ENCODE results near the gene HID1.

Gene HID1

DNA sequence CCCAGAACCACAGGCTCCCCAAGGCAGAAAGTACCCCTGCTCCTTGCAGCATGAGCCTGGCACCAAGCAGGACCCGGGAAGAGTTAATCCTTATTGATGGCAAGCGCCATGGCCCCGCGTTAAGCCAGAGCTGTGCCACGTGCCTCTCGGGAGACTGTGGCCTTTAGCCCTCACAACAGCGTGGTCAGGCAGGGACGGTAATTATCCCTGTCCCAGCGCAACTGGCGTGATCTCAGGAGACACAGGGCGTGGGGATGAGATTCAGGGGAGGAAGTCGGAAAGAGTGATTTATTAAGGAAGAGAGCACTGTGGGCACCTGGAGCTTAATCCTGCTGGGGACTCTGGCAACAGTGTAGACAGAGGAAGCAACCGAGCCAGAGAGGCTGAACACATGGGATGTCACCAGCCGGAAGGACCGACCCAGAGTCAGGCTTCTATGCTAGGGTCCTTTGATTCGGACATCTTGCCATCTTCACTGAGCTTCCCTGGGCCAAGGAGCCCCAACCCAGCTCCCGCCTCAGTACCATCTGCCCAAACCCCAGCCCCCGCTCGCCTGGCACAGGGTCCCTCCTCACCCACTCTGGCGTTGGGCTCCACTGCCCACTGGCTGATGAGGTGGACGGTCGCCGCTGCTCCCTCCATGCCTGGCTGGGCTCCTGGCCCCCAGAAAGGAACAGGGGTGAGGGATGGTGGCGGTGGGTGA, 20.0 kb downstream of the HID1 start:
- no peak overlapping the region for H3K4me3 ChIP-seq (ENCODE audit: low read depth, low read length)
- no peak for TF ChIP-seq CTCF (IDR thresholded peaks at IDR 0.05; ENCODE audit: borderline replicate concordance, insufficient read depth, low read depth, low read length)

DNA sequence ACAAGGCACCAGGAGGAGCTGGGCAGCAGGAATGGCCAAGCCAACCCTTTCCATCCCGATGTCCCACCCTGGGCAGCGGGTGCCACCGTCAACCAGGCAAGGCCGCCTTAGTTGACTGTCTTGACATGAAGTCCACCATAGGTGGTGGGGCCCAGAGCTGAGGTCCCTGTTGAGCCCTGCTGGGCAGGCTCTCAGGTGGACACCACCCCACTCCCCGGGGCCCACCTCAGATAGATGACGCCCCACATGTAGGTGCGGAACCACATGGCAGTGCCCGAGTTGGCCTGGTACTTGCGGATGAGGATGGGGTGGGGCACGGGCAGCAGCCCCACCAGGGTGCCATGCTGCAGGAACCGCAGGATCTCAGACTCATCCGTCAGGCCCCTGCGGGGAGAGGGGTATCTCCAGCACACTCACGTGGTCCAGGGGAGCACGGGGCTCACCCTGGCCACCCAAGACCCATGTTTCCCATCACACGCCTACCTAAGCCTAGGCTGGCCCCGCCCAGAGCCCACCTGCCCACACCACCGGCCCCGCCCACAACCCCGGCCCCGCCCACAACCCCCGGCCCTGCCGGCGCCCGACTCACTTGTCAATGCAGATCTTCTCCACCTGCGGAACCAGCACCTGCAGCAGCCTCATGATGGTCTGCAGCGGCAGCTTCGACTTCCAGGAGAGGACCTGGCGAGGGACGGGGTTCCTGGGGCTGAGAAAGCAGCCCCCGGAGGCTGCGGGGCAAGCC, 20.7 kb downstream of the HID1 start:
- no peak for TF ChIP-seq CTCF (IDR thresholded peaks at IDR 0.05; ENCODE audit: borderline replicate concordance, insufficient read depth, low read depth, low read length)
- no peak overlapping the region for H3K4me3 ChIP-seq (ENCODE audit: low read depth, low read length)

GRCh38 chr17:74951065-74951464, 21.5 kb downstream of the HID1 start:
- no peak for TF ChIP-seq CTCF (IDR thresholded peaks at IDR 0.05; ENCODE audit: borderline replicate concordance, insufficient read depth, low read depth, low read length)
- no peak overlapping the region for H3K4me3 ChIP-seq (ENCODE audit: low read depth, low read length)

DNA sequence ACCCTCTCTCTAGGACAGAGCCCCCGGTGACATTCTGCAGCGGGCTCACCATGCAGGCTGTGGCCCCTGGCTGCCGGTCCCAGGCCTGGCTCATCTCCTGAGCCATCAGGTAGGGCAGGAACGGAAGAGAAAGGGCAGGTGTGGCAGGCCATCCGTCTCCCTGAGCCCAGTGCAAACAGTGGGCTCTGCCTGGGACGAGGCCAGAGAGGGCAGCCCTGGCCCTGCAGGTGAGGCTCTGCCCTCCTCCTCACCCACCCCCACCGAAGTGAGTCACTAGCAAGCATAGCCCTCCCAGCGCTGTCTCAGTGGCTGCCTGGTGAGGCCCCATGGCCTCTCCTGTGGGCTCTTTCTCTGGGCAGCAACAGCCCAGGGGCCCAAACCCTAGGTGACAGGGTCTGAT, 22.4 kb downstream of the HID1 start:
- H3K4me3 ChIP-seq (ENCODE audit: low read depth, low read length): no peak overlapping the region
- TF ChIP-seq CTCF (IDR thresholded peaks at IDR 0.05; ENCODE audit: borderline replicate concordance, insufficient read depth, low read depth, low read length): no peak

DNA sequence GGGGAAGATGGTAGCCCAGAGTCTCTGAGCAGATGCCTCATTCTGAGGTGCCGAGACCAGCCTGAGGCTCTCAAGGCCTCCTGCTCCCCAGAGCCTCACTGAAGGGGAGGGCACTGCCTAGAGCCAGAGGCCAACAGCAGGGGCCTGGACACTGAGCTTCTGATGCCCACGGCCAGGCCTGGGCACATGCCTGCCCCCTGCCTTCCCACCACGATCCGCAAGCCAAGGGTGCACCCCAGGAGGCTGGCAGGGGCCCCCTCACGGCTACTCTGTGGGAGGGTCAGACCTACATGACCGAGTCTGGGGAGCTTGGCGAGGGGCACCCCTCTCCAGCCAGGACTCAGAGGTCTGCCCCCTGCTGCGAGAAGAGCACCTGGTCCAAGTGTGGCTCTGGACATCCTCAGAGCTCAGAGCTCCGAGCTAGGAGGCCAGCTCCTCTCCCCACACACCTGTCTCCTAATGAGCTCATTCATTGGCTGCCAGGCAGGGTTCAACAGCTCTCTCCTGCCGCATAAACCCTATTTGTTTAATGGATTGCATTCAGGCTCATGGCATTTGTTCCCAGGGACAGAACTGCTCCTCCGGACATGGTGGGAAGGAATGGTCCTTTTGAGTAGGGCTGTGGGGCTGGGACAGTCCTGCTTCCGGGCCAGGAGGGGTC, 23.0 kb downstream of the HID1 start:
- TF ChIP-seq CTCF (IDR thresholded peaks at IDR 0.05; ENCODE audit: borderline replicate concordance, insufficient read depth, low read depth, low read length): no peak
- no peak overlapping the region for H3K4me3 ChIP-seq (ENCODE audit: low read depth, low read length)

DNA sequence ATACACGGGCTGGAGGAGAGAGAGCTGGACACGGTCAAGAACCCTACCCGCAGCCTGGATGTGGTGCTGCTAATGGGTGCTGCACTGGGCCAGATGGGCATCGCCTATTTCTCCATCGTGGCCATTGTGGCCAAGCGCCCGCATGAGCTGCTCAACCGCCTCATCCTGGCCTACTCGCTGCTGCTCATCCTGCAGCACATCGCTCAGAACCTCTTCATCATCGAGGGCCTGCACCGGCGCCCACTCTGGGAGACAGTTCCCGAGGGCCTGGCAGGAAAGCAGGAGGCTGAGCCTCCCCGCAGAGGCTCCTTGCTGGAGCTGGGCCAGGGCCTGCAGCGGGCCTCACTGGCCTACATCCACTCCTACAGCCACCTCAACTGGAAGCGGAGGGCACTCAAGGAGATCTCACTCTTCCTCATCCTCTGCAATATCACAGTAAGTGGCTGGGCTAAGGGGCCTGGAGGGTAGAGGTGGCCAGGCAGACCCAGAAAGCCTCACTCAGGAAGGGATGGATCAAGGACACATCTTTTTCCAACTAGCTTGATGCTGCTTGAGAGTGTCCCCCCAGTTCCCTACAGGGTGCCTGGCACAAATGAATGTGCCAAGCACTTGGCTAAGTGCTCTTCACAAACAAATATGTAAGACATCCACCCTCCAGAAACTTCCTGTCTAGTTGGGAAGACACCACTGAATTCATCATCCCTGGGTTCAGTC, 25.4 kb downstream of the HID1 start:
- no peak overlapping the region for H3K4me3 ChIP-seq (ENCODE audit: low read depth, low read length)
- no peak for TF ChIP-seq CTCF (IDR thresholded peaks at IDR 0.05; ENCODE audit: borderline replicate concordance, insufficient read depth, low read depth, low read length)

Data from GM12875 (cell line).